ENCODE results near the gene KRT4. TPM values are rescaled to one million over a fixed set of nuclear protein-coding genes. Genes with fewer than 3 reads are reported as not detected.

Gene KRT4
- total RNA-seq, 2 donors from 2014 or later = 6.4 to 12.7 TPM

GRCh38 chr12:52821826-52822660, 8.1 kb upstream of the KRT4 start:
- intact Hi-C loops (cut with DNase I) = no loop called here
- Histone ChIP-seq H3K4me3 (no peak overlapping the region), H3K9me3 (no peaks in the 10 kb centered on the region), H3K27me3 (replicated peaks; ENCODE audit: insufficient read depth) (peaks cover 17% of the 10 kb centered on the region), H3K27ac (no peak overlapping the region), H3K4me1 (replicated peaks) (no peaks in the 10 kb centered on the region), H3K36me3 (no peaks in the 10 kb centered on the region)
- 84% methylated on average over 10 of the region's 10 CpGs for WGBS
- DNase-seq (ENCODE audit: low spot score) = peak; percentile 29
- no peak for TF ChIP-seq POLR2AphosphoS5 (IDR thresholded peaks at IDR 0.05)
- TF ChIP-seq POLR2A (IDR thresholded peaks at IDR 0.05) = no peak
- no peak for TF ChIP-seq CTCF (IDR thresholded peaks at IDR 0.05)

GRCh38 chr12:52821071-52821730, 7.3 kb upstream of the KRT4 start:
- H3K27me3 ChIP-seq (replicated peaks; ENCODE audit: insufficient read depth) = peaks cover 17% of the 10 kb centered on the region
- no peaks in the 10 kb centered on the region for H3K36me3 ChIP-seq
- no peaks in the 10 kb centered on the region for H3K9me3 ChIP-seq
- 91% methylated on average over 4 of the region's 4 CpGs for WGBS
- no peaks in the 10 kb centered on the region for H3K4me1 ChIP-seq (replicated peaks)
- intact Hi-C loops (cut with DNase I) = no loop called here
- no peak overlapping the region for H3K27ac ChIP-seq
- H3K4me3 ChIP-seq = no peak overlapping the region
- TF ChIP-seq CTCF (IDR thresholded peaks at IDR 0.05) = no peak
- no peak for TF ChIP-seq POLR2AphosphoS5 (IDR thresholded peaks at IDR 0.05)
- TF ChIP-seq POLR2A (IDR thresholded peaks at IDR 0.05) = no peak
- no peak for DNase-seq (ENCODE audit: low spot score)

GRCh38 chr12:52820521-52820920, 6.6 kb upstream of the KRT4 start:
- TF ChIP-seq CTCF (IDR thresholded peaks at IDR 0.05) (no peak), POLR2A (IDR thresholded peaks at IDR 0.05) (no peak), POLR2AphosphoS5 (IDR thresholded peaks at IDR 0.05) (no peak)
- 88% methylated on average over 6 of the region's 6 CpGs for WGBS
- H3K4me3 ChIP-seq = no peak overlapping the region
- no peaks in the 10 kb centered on the region for H3K4me1 ChIP-seq (replicated peaks)
- no peaks in the 10 kb centered on the region for H3K9me3 ChIP-seq
- H3K36me3 ChIP-seq = no peaks in the 10 kb centered on the region
- intact Hi-C loops (cut with DNase I) = no loop called here
- H3K27ac ChIP-seq = no peak overlapping the region
- DNase-seq (ENCODE audit: low spot score) = no peak
- H3K27me3 ChIP-seq (replicated peaks; ENCODE audit: insufficient read depth) = peaks cover 17% of the 10 kb centered on the region

- Histone ChIP-seq H3K36me3 (no peaks in the 10 kb centered on the region), H3K27ac (no peak overlapping the region), H3K4me1 (replicated peaks) (no peaks in the 10 kb centered on the region), H3K4me3 (no peak overlapping the region), H3K9me3 (no peaks in the 10 kb centered on the region), H3K27me3 (replicated peaks; ENCODE audit: insufficient read depth) (peaks cover 17% of the 10 kb centered on the region)
- TF ChIP-seq CTCF (IDR thresholded peaks at IDR 0.05) (no peak), POLR2AphosphoS5 (IDR thresholded peaks at IDR 0.05) (no peak), POLR2A (IDR thresholded peaks at IDR 0.05) (no peak)
- intact Hi-C loops (cut with DNase I) = no loop called here
- WGBS = 69% methylated on average over 7 of the region's 7 CpGs
- DNase-seq (ENCODE audit: low spot score) = no peak
Measured at GRCh38 chr12:52819731-52820510, 6.0 kb upstream of the KRT4 start.
